B cell (primary cell): ENCODE measurements around the gene GSDME.

Experiments used
- EZH2 ChIP-seq: IDR thresholded peaks from 2 replicates; pipeline ENCODE4 v1.6.1; 2012; ENCODE audit warnings: borderline replicate concordance, low read depth, mild to moderate bottlenecking, moderate library complexity, low read length; ENCODE audit not compliant: insufficient read depth, poor library complexity, severe bottlenecking
- TF ChIP-seq, protein P1 (sequence below): fragments of 200-600 bp; IDR thresholded peaks from one replicate; pipeline ENCODE4 v1.8.0; 2022; ENCODE audit warnings: antibody characterized with exemption, mild to moderate bottlenecking

GRCh38 chr7:24660546-24660945, 96.7 kb downstream of the GSDME start:
- TF ChIP-seq, protein P1, sequence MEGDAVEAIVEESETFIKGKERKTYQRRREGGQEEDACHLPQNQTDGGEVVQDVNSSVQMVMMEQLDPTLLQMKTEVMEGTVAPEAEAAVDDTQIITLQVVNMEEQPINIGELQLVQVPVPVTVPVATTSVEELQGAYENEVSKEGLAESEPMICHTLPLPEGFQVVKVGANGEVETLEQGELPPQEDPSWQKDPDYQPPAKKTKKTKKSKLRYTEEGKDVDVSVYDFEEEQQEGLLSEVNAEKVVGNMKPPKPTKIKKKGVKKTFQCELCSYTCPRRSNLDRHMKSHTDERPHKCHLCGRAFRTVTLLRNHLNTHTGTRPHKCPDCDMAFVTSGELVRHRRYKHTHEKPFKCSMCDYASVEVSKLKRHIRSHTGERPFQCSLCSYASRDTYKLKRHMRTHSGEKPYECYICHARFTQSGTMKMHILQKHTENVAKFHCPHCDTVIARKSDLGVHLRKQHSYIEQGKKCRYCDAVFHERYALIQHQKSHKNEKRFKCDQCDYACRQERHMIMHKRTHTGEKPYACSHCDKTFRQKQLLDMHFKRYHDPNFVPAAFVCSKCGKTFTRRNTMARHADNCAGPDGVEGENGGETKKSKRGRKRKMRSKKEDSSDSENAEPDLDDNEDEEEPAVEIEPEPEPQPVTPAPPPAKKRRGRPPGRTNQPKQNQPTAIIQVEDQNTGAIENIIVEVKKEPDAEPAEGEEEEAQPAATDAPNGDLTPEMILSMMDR, result no peak
- no peak for TF ChIP-seq EZH2
